ENCODE data around the gene ZMIZ2. TPM values are rescaled to one million over a fixed set of nuclear protein-coding genes. Genes with fewer than 3 reads are reported as not detected.

ZMIZ2 gene
- total and polyA plus RNA-seq, 2 of the 8 experiments (the other 6 are each of a cell fraction or from before 2014, with no cell fraction given): 24.4 to 66.4 TPM

DNA sequence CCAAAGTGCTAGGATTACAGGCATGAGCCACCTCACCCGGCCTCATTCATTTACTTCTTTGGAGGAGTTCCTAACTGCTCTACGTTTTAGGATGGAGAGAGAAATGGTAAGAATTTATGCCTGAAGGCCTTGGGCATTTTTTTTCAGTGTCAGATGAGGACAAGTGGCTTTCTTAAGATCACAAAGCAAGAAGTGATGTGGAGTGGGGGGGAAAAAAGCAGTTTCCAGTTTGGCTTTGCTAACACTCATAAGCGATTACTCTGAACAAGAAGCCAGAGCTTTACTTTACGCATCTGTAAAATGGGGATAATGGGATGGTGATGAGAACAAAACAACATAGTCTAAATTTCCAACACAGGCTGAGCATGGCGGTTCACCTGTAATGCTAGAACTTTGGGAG, 45.3 kb downstream of the ZMIZ2 start:
- H2BK5ac ChIP-seq (ENCODE audit: low read depth, low read length): no peak overlapping the region
- no peak for FAIRE-seq
- no peak overlapping the region for H3K4me3 ChIP-seq (ENCODE audit: extremely low read depth in 1 of 4, insufficient read depth in 2 of 4, low read depth in 3 of 4, low read length in 4 of 4)
- ChIA-PET POLR2A (ENCODE audit: partially characterized antibody) (interaction anchor here (0.9 to 4.0 kb wide), 6 partner anchors 11 to 228 kb away, joined by 3 to 31 read pairs (median 4); partner anchors contain the start of gene H2AZ2), CTCF (ENCODE audit: partially characterized antibody) (interaction anchor here (1.0 to 1.7 kb wide), 2 partner anchors 18 to 26 kb away, joined by 4 read pairs; no protein-coding TSS in a partner anchor)
- peaks cover 0 to 4% (median 0%) of the 10 kb centered on the region in 4 experiments; a peak in 3 of 7 replicates for H3K4me1 ChIP-seq (replicated peaks in 1 of 4; ENCODE audit: control insufficient read depth in 3 of 4, insufficient read depth in 4 of 4, low read length in 3 of 4)
- H3K23me2 ChIP-seq (ENCODE audit: low read depth, low read length): peaks cover 5% of the 10 kb centered on the region
- peaks cover 11 to 14% of the 10 kb centered on the region in 2 experiments for H4K20me1 ChIP-seq (replicated peaks in 1 of 2; ENCODE audit: control insufficient read depth in 1 of 2, insufficient read depth in 2 of 2, low read length in 2 of 2)
- H3K23ac ChIP-seq (ENCODE audit: insufficient read length): no peak overlapping the region
- H3K4ac ChIP-seq (replicated peaks; ENCODE audit: insufficient read length, low read depth, low read length): no peak overlapping the region
- H3K27me3 ChIP-seq (replicated peaks in 1 of 4; ENCODE audit: control insufficient read depth in 3 of 4, extremely low read depth in 1 of 4, insufficient read depth in 3 of 4, low read length in 3 of 4): no peaks in the 10 kb centered on the region
- no peak overlapping the region for H3K9ac ChIP-seq (replicated peaks in 1 of 4; ENCODE audit: extremely low read depth in 1 of 4, low read depth in 3 of 4, low read length in 3 of 4)
- H2BK15ac ChIP-seq (ENCODE audit: low read length): no peak overlapping the region
- no peak overlapping the region for H2AFZ ChIP-seq (ENCODE audit: low read length)
- 95% methylated on average over 5 of the region's 5 CpGs; no CpG with 5 or more reads in 1 of the 2 experiments for WGBS, 2 experiments (ENCODE audit: extremely low coverage in 1 of 2, insufficient coverage in 1 of 2, insufficient read length in 1 of 2, insufficient replicate concordance in 2 of 2, low coverage in 1 of 2, low lambda C conversion rate in 2 of 2, missing lambda C conversion rate in 1 of 2)
- no peak overlapping the region for H4K91ac ChIP-seq (replicated peaks; ENCODE audit: insufficient read length, low read length)
- H3K27ac ChIP-seq (ENCODE audit: low read depth, low read length): no peak overlapping the region
- H2BK20ac ChIP-seq (ENCODE audit: low read length): no peak overlapping the region
- H3K9me3 ChIP-seq (ENCODE audit: insufficient read depth in 2 of 2, low read depth in 1 of 2, low read length in 1 of 2): no peaks in the 10 kb centered on the region
- H4K5ac ChIP-seq (ENCODE audit: insufficient read length, low read depth, low read length): no peak overlapping the region
- H3K36me3 ChIP-seq (ENCODE audit: control insufficient read depth in 2 of 4, insufficient read depth in 4 of 4, low read length in 3 of 4): peaks cover 5 to 15% (median 9%) of the 10 kb centered on the region in 4 experiments; a peak in 7 of 8 replicates
- DNase-seq (ENCODE audit: low read depth in 1 of 2, low spot score in 2 of 2): no peak
- no peak overlapping the region for H3K56ac ChIP-seq (replicated peaks; ENCODE audit: insufficient read length, low read depth, low read length)
- H3K79me2 ChIP-seq (ENCODE audit: control insufficient read depth in 1 of 2, insufficient read depth in 2 of 2, low read length in 2 of 2): peaks cover 19 to 25% of the 10 kb centered on the region in 2 experiments
- no peak overlapping the region for H3K4me2 ChIP-seq (ENCODE audit: insufficient read depth in 1 of 2, low read depth in 2 of 2, low read length in 2 of 2)
- H3K14ac ChIP-seq (ENCODE audit: insufficient read length): no peak overlapping the region
- H2BK12ac ChIP-seq (ENCODE audit: low read depth, low read length): no peak overlapping the region
- no peak overlapping the region for H2AK5ac ChIP-seq (ENCODE audit: low read depth, low read length)
- H3K18ac ChIP-seq (ENCODE audit: extremely low read depth, low read length): no peak overlapping the region
- H3K79me1 ChIP-seq (ENCODE audit: low read depth, low read length): no peaks in the 10 kb centered on the region
- H4K8ac ChIP-seq (ENCODE audit: extremely low read depth, insufficient read depth, low read length): no peak overlapping the region
- no peak overlapping the region for H2BK120ac ChIP-seq (replicated peaks; ENCODE audit: low read depth, low read length)
- TF ChIP-seq MAX (IDR thresholded peaks at IDR 0.05) (no peak), BRCA1 (IDR thresholded peaks at IDR 0.05; ENCODE audit: low read depth, low read length) (no peak), RXRA (IDR thresholded peaks at IDR 0.05; ENCODE audit: insufficient read depth, low read depth, low read length) (no peak), CTCF (IDR thresholded peaks at IDR 0.05; ENCODE audit: control extremely low read depth in 1 of 3, insufficient read depth in 1 of 3, low read depth in 1 of 3, low read length in 3 of 3) (no peak), RNF2 (IDR thresholded peaks at IDR 0.05; ENCODE audit: borderline replicate concordance, low read depth, low read length, missing control alignments, poor library complexity, severe bottlenecking) (no peak), TEAD4 (IDR thresholded peaks at IDR 0.05; ENCODE audit: low read depth, low read length) (no peak), CHD2 (IDR thresholded peaks at IDR 0.05; ENCODE audit: low read length) (no peak), KDM4A (IDR thresholded peaks at IDR 0.05; ENCODE audit: low read depth, low read length, severe bottlenecking) (no peak), CBX5 (IDR thresholded peaks at IDR 0.05; ENCODE audit: low read depth, low read length) (no peak), SIRT6 (IDR thresholded peaks at IDR 0.05; ENCODE audit: low read length) (no peak), FOSL1 (IDR thresholded peaks at IDR 0.05; ENCODE audit: insufficient read depth, low read depth, low read length) (no peak)

Measured in H1 (cell line).